ENCODE results near the gene GDF9. TPM values are rescaled to one million over a fixed set of nuclear protein-coding genes. Genes with fewer than 3 reads are reported as not detected.
A peak's percentile ranks its signal among the peaks of the same experiment; 100 is the strongest.

The GDF9 gene
- total RNA-seq, 2 experiments from 2014 or later: 0.77 to 0.80 TPM

DNA sequence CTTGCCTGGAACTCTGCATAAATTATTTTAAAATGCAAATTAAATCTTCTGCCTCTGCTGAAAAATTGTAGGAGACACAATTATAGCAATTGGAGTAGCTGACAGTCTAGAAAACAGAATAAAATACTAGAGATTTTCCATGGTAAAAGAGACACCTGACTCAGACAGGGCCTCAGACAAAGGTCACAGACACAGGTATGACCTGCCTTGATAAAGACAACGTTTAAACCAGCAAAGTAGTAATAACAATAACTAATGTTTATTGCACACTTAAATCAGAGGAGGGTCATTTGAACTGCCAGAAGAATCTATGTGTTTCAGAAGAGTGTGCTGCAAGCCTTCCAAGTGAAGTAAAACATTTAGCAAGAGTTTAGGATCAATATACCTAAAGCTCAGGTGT is 49.3 kb downstream of the GDF9 start:
- no peaks in the 10 kb centered on the region for H3K36me3 Mint-ChIP-seq
- ATAC-seq (ENCODE audit: low read depth): no peak

GRCh38 chr5:132816554-132816953 is 49.7 kb downstream of the GDF9 start:
- Mint-ChIP-seq H3K27ac (no peak overlapping the region), H3K9me3 (no peaks in the 10 kb centered on the region), H3K36me3 (no peaks in the 10 kb centered on the region), H3K4me1 (peaks cover 17% of the 10 kb centered on the region), H3K27me3 (peaks cover 34% of the 10 kb centered on the region), H3K4me3 (no peak overlapping the region)
- POLR2A ChIA-PET: no interaction called here
- ATAC-seq (ENCODE audit: low read depth) (no peak), DNase-seq (no peak)

More for the DNA sequence above, 49.3 kb downstream of the GDF9 start:
- POLR2A ChIA-PET: no interaction called here
- Mint-ChIP-seq H3K27me3 (peaks cover 31% of the 10 kb centered on the region), H3K4me1 (peaks cover 17% of the 10 kb centered on the region), H3K4me3 (no peak overlapping the region), H3K9me3 (no peaks in the 10 kb centered on the region), H3K27ac (no peak overlapping the region)
- DNase-seq: no peak

DNA sequence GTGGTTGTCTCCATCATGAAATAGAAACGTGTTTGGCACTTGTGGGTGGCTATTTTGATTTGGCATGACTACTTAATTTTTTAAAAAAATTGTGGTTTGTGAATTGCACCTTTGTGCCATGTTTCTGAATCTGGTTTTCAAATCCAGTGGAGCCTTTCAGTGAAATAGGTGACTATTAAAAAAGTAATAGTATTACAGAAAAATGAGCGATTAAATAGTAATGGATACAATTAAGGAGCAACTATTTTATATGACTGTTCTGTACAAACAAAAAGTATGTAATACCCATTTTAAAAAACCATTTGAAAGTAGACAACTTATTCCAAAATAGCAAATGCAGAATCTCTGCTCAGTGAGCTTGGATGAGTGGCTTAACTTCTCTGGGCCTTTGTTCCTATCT is 50.2 kb downstream of the GDF9 start:
- Mint-ChIP-seq H3K27ac (no peak overlapping the region), H3K27me3 (peaks cover 39% of the 10 kb centered on the region), H3K4me3 (no peak overlapping the region), H3K36me3 (no peaks in the 10 kb centered on the region), H3K4me1 (peaks cover 17% of the 10 kb centered on the region), H3K9me3 (no peaks in the 10 kb centered on the region)
- POLR2A ChIA-PET: no interaction called here
- DNase-seq (no peak), ATAC-seq (ENCODE audit: low read depth) (no peak)

DNA sequence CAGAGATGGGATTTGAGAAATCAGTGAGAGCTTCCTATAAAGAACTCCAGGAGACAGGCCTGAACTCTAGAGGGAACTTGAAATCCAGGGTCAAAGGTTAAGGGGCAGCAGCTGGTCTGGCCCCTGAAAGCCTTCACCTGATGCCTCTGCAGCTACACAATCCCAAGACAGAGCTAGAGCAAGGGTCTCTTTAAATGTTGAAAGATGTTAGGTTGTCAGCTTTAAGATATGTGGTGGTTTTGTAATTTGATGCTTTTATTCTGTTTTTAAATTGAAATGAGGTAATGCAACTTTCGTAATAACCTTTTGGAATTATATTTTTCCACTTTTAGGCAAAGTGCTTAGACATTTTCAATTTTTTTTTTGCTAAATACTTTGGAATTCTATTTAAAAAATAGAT is 50.8 kb downstream of the GDF9 start:
- H3K4me1 Mint-ChIP-seq: peaks cover 17% of the 10 kb centered on the region
- POLR2A ChIA-PET: interaction anchor here (0.5 to 1.3 kb wide), 2 partner anchors 9 to 335 kb away, joined by 3 read pairs; no protein-coding TSS in a partner anchor

GRCh38 chr5:132814503-132815294 is 51.6 kb downstream of the GDF9 start:
- peaks cover 14% of the 10 kb centered on the region for H3K4me1 Mint-ChIP-seq
- ATAC-seq (ENCODE audit: low read depth): no peak
- no peak overlapping the region for H3K4me3 Mint-ChIP-seq
- POLR2A ChIA-PET: interaction anchor here (0.5 to 1.5 kb wide), 4 partner anchors 9 to 335 kb away, joined by 3 to 4 read pairs (median 3); partner anchors contain the start of gene RAD50
- H3K36me3 Mint-ChIP-seq: no peaks in the 10 kb centered on the region
- no peak overlapping the region for H3K27ac Mint-ChIP-seq
- DNase-seq: no peak
- H3K9me3 Mint-ChIP-seq: no peaks in the 10 kb centered on the region
- H3K27me3 Mint-ChIP-seq: peaks cover 49% of the 10 kb centered on the region

More for the DNA sequence above, 50.8 kb downstream of the GDF9 start:
- Mint-ChIP-seq H3K9me3 (no peaks in the 10 kb centered on the region), H3K36me3 (no peaks in the 10 kb centered on the region), H3K27me3 (peaks cover 42% of the 10 kb centered on the region), H3K27ac (no peak overlapping the region), H3K4me3 (no peak overlapping the region)
- ATAC-seq (ENCODE audit: low read depth): no peak
- DNase-seq: no peak

DNA sequence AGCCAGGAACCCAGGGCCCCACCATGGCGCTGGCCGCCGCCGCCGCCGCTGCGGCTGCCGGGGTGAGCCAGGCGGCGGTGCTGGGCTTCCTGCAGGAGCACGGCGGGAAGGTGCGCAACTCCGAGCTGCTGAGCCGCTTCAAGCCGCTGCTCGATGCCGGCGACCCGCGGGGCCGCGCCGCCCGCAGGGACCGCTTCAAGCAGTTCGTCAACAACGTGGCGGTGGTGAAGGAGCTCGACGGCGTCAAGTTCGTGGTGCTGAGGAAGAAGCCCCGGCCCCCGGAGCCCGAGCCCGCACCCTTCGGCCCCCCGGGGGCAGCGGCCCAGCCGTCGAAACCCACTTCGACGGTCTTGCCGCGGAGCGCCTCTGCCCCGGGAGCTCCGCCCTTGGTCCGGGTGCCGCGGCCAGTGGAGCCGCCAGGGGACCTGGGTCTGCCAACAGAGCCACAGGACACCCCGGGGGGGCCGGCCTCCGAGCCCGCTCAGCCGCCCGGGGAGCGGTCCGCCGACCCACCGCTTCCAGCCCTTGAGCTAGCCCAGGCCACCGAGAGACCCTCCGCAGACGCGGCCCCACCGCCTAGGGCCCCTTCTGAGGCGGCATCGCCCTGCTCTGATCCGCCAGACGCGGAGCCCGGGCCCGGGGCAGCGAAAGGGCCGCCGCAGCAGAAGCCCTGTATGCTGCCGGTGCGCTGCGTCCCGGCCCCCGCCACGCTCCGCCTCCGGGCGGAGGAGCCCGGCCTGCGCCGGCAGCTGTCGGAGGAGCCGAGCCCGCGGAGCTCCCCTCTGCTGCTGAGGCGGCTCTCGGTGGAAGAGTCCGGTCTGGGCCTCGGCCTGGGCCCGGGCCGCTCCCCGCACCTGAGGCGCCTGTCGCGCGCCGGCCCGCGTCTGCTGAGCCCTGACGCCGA is 52.4 kb downstream of the GDF9 start:
- Mint-ChIP-seq H3K27me3 (peaks cover 55% of the 10 kb centered on the region), H3K4me1 (peaks cover 7% of the 10 kb centered on the region), H3K4me3 (peak overlapping the region; percentile 42), H3K27ac (no peak overlapping the region), H3K36me3 (no peaks in the 10 kb centered on the region), H3K9me3 (no peaks in the 10 kb centered on the region)
- POLR2A ChIA-PET: interaction anchor here (1.2 to 1.5 kb wide), 3 partner anchors 16 to 257 kb away, joined by 3 to 4 read pairs (median 3); partner anchors contain the start of gene RAD50
- DNase-seq (peak; percentile 63), ATAC-seq (ENCODE audit: low read depth) (peak; percentile 60)

DNA sequence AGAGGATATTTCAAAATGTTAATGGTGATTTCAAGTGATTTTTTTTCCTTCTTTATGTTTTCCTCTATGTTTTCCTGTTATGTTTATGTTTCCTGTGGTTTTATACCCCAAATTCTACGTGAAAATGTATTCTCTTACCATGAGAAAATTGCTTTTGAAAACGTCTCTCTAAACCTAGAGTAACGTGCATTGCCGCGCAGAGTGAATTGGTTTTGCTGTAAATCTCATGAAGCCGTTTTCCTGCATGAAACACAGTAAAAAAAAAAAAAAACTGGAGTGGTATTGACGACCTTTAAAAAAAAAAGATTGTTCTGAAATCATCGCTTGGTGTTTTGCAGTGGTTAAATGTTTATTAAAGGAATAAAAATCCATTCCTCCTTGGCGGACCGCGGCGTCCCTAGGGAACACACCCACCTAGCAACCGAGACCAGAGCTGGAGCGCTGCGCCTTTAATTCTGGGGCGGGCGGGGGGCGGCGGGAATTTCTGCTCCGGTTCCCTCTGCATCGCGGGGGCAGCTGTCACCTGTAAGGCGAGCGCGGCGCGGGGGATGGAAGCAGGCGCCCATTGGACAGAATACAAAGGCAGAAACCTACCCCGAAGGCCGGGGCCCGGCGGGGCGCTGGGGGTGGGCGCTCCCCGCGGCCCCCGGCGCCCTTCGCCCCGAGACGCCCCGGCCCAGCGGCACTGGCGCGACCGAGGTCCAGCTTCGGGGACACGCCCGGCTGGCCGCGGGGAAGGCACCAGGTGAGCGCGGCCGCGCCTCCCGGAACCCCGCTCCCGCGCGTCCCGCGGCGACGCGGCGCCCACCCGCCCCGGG is 53.3 kb downstream of the GDF9 start, which contains the start of gene SOWAHA:
Gene SOWAHA (plus strand): TSS at position 522 of the 818 bp plus-strand sequence. CDS start 320 bp downstream, outside the sequence.
- no peaks in the 10 kb centered on the region for H3K36me3 Mint-ChIP-seq
- peaks cover 7% of the 10 kb centered on the region for H3K4me1 Mint-ChIP-seq
- peaks cover 60% of the 10 kb centered on the region for H3K27me3 Mint-ChIP-seq
- no peak within 1 kb of the TSS for H3K27ac Mint-ChIP-seq
- POLR2A ChIA-PET: interaction anchor here (1.2 to 1.5 kb wide), 2 partner anchors 17 to 62 kb away, joined by 3 read pairs; no protein-coding TSS in a partner anchor
- ATAC-seq (ENCODE audit: low read depth) (peak; percentile 27), DNase-seq (no peak)
- H3K4me3 Mint-ChIP-seq: peak within 1 kb of the TSS; percentile 79
- H3K9me3 Mint-ChIP-seq: no peaks in the 10 kb centered on the region

DNA sequence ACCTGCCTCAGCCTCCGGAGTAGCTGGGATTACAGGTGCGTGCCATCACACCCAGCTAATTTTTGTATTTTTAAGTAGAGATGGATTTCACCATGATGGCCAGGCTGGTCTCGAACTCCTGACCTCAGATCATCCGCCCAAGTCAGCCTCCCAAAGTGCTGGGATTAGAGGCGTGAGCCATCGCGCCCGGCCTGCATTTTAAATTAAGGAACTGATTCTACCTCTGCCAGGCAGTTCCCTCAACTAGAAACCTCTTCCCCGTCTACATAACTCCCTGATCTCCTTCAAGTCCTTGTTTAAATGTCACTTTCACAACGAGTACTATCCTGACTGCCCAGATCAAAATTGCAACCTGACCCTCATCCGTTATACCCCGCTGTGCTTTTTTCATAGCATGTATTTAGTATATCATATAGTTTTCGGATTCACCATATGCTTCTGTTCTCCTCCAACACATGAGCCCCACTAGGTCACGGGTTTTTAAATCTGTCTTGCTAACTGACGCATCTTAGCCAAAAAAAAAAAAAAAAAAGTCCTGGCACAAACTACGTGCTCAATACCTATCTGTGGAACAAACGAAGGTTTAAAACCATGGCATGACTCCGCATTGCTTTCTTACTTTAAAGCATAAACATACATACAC is 54.0 kb downstream of the GDF9 start:
- no peaks in the 10 kb centered on the region for H3K36me3 Mint-ChIP-seq
- peaks cover 63% of the 10 kb centered on the region for H3K27me3 Mint-ChIP-seq
- peaks cover 10% of the 10 kb centered on the region for H3K4me1 Mint-ChIP-seq
- no peaks in the 10 kb centered on the region for H3K9me3 Mint-ChIP-seq
- POLR2A ChIA-PET: no interaction called here
- ATAC-seq (ENCODE audit: low read depth): no peak
- H3K27ac Mint-ChIP-seq: no peak overlapping the region
- H3K4me3 Mint-ChIP-seq: peak overlapping the region; percentile 79
- no peak for DNase-seq

Other genes with a start within 250 kb of the GDF9 start
- gene IL13, start 208.3 kb downstream of the GDF9 start, total RNA-seq: under 1 TPM; 0.30 to 0.37 TPM
- gene IL4, start 192.5 kb downstream of the GDF9 start, total RNA-seq: 1 to 10 TPM in 1 of 2 experiments, not detected in 1; 1.8 TPM
- gene KIF3A, start 128.9 kb downstream of the GDF9 start, total RNA-seq: 10 to 100 TPM; 16.8 to 19.3 TPM
- 10 to 100 TPM in 1 of 2 experiments, 1 to 10 TPM in 1; 8.9 to 12.4 TPM for gene CCNI2, start 119.0 kb downstream of the GDF9 start, total RNA-seq
- 10 to 100 TPM; 39.2 to 40.4 TPM for gene SEPTIN8, start 89.2 kb downstream of the GDF9 start, total RNA-seq
- not detected for gene SOWAHA, start 53.2 kb downstream of the GDF9 start, total RNA-seq
- 1 to 10 TPM; 4.0 to 6.3 TPM for gene SHROOM1, start 35.8 kb downstream of the GDF9 start, total RNA-seq
- gene UQCRQ, start 173 bp upstream of the GDF9 start, total RNA-seq: 100 to 1,000 TPM; 278 to 286 TPM
- gene LEAP2, start 7.2 kb upstream of the GDF9 start, total RNA-seq: 1 to 10 TPM; 4.4 to 4.5 TPM
- 10 to 100 TPM; 40.3 to 42.1 TPM for gene AFF4, start 97.2 kb upstream of the GDF9 start, total RNA-seq
- 10 to 100 TPM; 22.8 to 24.5 TPM for gene ZCCHC10, start 160.1 kb upstream of the GDF9 start, total RNA-seq
- 10 to 100 TPM; 78.9 to 83.2 TPM for gene HSPA4, start 185.5 kb upstream of the GDF9 start, total RNA-seq